NB4 (cell line): ENCODE results near the gene OR4E2.

ENCODE experiments used
- DNase-seq: peaks from one replicate; pipeline ENCODE4 v3.0.0; 2010; ENCODE audit warnings: low read depth
- H3K4me3 ChIP-seq: one replicate; pipeline ENCODE4 v1.5.1; 2011; ENCODE audit warnings: mild to moderate bottlenecking, low read depth, low read length, moderate library complexity
- MYC ChIP-seq: IDR thresholded peaks from 2 replicates; pipeline ENCODE4 v1.6.1; 2011; ENCODE audit warnings: low read depth, low read length
- POLR2A ChIP-seq: IDR thresholded peaks from 2 replicates; pipeline ENCODE4 v1.6.1; 2011; ENCODE audit warnings: mild to moderate bottlenecking; ENCODE audit not compliant: insufficient read length; ENCODE audit errors: extremely low read depth
- TF ChIP-seq, protein P1 (sequence below): IDR thresholded peaks from one replicate; pipeline ENCODE4 v1.5.1; 2012; ENCODE audit warnings: low read depth, low read length
- TF ChIP-seq, protein P2 (sequence below): IDR thresholded peaks from 2 replicates; pipeline ENCODE4 v1.6.1; 2011; ENCODE audit warnings: low read depth, low read length

Gene OR4E2

DNA sequence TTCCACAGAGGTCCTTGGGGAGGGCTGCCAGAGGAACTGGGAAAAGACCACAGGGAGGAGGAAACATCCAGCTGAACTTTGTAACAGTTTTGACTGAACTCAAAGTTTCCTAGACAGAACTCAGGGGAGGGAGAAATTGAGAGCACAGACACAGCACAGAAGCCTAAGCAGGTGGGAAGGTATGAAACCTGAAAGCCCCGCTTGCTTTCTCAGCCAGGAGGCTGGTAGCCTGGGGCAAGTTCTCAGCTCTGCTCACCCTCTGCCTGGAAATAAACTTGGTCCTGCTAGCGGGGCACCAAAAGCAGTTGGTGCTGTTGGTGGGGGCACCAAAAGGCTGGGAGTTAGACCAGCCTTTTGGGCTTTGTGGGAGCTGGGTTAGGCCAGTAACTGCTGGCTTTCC lies 45.9 kb downstream of the OR4E2 start:
- no peak overlapping the region for H3K4me3 ChIP-seq
- TF ChIP-seq, protein P1, sequence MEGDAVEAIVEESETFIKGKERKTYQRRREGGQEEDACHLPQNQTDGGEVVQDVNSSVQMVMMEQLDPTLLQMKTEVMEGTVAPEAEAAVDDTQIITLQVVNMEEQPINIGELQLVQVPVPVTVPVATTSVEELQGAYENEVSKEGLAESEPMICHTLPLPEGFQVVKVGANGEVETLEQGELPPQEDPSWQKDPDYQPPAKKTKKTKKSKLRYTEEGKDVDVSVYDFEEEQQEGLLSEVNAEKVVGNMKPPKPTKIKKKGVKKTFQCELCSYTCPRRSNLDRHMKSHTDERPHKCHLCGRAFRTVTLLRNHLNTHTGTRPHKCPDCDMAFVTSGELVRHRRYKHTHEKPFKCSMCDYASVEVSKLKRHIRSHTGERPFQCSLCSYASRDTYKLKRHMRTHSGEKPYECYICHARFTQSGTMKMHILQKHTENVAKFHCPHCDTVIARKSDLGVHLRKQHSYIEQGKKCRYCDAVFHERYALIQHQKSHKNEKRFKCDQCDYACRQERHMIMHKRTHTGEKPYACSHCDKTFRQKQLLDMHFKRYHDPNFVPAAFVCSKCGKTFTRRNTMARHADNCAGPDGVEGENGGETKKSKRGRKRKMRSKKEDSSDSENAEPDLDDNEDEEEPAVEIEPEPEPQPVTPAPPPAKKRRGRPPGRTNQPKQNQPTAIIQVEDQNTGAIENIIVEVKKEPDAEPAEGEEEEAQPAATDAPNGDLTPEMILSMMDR = no peak
- TF ChIP-seq MYC (no peak), POLR2A (no peak)
- TF ChIP-seq, protein P2, sequence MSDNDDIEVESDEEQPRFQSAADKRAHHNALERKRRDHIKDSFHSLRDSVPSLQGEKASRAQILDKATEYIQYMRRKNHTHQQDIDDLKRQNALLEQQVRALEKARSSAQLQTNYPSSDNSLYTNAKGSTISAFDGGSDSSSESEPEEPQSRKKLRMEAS = no peak
- no peak for DNase-seq

DNA sequence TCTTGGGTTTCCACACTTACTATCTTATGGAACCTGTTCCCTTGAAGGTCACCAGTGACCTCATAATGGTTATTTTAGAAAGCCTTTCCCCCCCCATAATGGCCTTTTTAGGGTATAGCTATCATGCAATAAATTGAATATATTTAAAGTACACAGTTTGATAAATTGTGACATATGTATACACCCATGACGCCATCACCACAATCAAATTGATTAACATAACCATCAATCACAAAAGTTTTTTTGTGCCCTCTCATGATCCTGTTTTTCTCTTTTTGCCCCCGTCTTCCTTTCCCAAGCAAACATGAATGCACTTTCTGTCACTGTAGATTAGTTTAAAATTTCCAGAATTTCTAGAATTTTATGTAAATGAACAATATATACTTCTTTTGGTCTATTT lies 48.7 kb downstream of the OR4E2 start:
- no peak overlapping the region for H3K4me3 ChIP-seq
- no peak for TF ChIP-seq MYC
- no peak for TF ChIP-seq POLR2A
- TF ChIP-seq, protein P2 = no peak
- TF ChIP-seq, protein P1 = no peak
- DNase-seq = no peak

DNA sequence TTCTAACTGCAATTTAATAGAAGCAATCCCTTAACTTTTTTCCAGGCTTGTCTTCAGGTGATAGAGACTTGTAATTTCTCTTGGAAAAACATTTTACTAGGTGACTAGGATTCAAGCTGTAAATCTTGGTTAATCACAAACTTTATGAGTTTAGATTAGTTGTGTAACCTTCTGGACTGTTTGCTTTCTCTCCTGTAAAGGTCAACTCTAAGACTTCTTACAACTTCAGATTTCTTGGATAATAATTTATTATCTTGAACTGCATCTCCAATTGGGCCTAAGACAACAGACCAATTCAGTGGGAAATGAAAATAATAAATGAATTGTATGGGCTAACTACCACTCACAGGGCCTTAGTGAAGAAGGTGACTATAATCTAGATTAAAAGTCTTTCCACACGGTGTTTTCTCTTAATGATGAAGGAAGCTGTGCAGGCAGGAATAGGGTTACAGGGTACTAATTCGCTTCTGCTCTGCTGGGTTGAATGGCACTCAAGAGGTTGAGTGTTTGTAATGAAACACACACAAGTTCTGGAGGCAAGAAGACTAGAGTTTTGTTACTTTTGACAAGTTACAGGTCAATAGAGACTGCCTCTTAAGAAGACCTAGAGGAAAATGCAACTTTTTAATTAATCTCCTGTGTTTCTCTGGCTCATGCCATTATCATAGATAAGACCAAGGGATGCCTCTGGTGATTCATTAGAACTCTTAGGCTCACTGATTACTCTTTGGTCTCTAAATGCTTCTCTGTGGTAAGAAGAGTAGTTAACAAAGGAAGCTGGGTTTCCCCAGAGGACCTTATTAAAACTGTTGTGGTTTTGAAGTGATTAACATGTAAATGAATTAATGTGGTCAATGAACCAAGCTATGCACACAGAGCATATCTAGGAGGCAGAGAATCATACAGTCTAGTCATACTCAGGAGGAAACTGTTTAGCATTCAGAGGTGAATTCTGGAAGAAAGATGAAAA lies 50.0 kb downstream of the OR4E2 start:
- peak; percentile 38 for DNase-seq
- TF ChIP-seq POLR2A = no peak
- TF ChIP-seq, protein P1 = no peak
- TF ChIP-seq, protein P2 = no peak
- no peak for TF ChIP-seq MYC
- no peak overlapping the region for H3K4me3 ChIP-seq

DNA sequence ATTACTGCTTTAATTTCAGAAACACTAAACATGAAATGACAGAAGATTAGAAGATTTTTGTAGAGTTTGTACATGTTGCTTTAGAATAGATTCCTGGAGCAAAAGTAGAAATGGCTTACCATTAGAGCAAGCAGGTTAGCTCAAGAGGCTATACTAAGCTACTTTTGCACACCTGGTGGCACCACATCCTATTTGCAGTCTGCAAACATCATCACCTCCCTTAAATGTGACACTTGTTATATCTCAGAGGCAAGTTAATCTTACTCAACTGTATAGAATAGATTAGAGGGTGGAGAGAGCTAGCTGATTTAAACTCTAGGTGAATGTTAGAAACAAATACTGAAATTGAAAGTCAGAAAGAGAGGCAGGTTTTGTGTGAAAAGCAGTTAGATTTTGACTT lies 50.7 kb downstream of the OR4E2 start:
- TF ChIP-seq, protein P2 = no peak
- TF ChIP-seq POLR2A (no peak), MYC (no peak)
- TF ChIP-seq, protein P1 = no peak
- no peak for DNase-seq
- no peak overlapping the region for H3K4me3 ChIP-seq

DNA sequence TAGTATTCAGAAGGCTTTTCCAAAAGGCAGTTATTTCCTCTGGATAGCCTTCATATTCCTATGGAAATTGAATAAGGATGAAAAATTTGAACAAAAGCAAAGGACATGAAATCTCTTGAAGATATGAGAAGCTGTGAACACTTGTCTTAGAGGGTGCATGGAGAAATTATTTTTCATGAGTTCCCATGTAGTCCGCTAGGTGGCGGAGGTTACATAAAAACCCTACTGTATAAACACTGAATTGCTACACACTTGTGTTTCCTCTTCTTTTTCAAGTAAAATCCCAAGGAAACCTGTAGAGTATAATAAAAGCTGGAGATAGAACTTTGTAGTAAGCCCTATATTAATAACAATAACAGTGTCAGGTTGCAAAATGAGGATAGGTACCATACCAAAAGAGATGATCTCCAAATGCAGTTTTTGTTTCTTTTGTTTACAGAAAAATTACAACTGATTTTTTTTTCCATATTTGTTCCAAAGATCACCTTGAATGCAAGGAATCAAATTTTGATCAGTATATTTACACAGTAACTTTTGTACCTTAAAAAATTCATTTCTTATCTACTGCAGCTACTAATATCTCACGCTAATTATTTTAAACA lies 57.8 kb downstream of the OR4E2 start:
- TF ChIP-seq, protein P2 = no peak
- TF ChIP-seq, protein P1 = peak; percentile 68
- TF ChIP-seq POLR2A (no peak), MYC (no peak)
- H3K4me3 ChIP-seq = no peak overlapping the region
- peak; percentile 57 for DNase-seq
